ENCODE results near the gene LSMEM2.
"Not testable (repeated sequence)": the region's sequence is repeated elsewhere in the genome, so short reads cannot be mapped to it uniquely, and the experiment has no call there.

LSMEM2 gene
- long read RNA-seq, donor 1 = 0 reads
- long read RNA-seq, donor 2 = 0 reads
- long read RNA-seq, donor 3 = 0 reads
- long read RNA-seq, donor 4 = 0 reads
- long read RNA-seq, donor 5 = 0 reads
- long read RNA-seq, donor 6, partial matches to known transcripts = 0 of 1 reads
- long read RNA-seq, donor 6, other reads (novel, unspliced or antisense) = 0 of 1 reads
- long read RNA-seq, donor 7, partial matches to known transcripts = 39 of 59 reads
- long read RNA-seq, donor 7, other reads (novel, unspliced or antisense) = 20 of 59 reads
- long read RNA-seq, donor 8 = 0 reads

- no peak for DNase-seq
These were observed at the start of gene LSMEM2 for GRCh38 chr3:50278880-50279224. Gene LSMEM2, plus strand, starts transcription at chr3:50279087. Its CDS starts 27 bp downstream, at chr3:50279114.

GRCh38 chr3:50229490-50229889 lies 49.4 kb upstream of the LSMEM2 start:
- no peak for DNase-seq

- DNase-seq = no peak
These were observed 48.6 kb upstream of the LSMEM2 start for GRCh38 chr3:50230104-50230793.

GRCh38 chr3:50230794-50231125 lies 48.1 kb upstream of the LSMEM2 start:
- DNase-seq = no peak

GRCh38 chr3:50231581-50231980 lies 47.3 kb upstream of the LSMEM2 start:
- DNase-seq = no peak

GRCh38 chr3:50232303-50232702 lies 46.6 kb upstream of the LSMEM2 start:
- DNase-seq = no peak

- DNase-seq = no peak
These were observed 45.7 kb upstream of the LSMEM2 start for GRCh38 chr3:50233176-50233575.

GRCh38 chr3:50235716-50236483 lies 43.0 kb upstream of the LSMEM2 start, which contains the start of gene GNAI2:
Gene GNAI2, plus strand, starts transcription at chr3:50236204. Its CDS starts 132 bp downstream, at chr3:50236336.
- peak; percentile 90 for DNase-seq

GRCh38 chr3:50236484-50237132 lies 42.3 kb upstream of the LSMEM2 start:
- peak; percentile 54 for DNase-seq

- peak; percentile 52 for DNase-seq
These were observed 41.7 kb upstream of the LSMEM2 start for GRCh38 chr3:50237133-50237651.

- peak; percentile 76 for DNase-seq
These were observed 40.9 kb upstream of the LSMEM2 start for GRCh38 chr3:50237754-50238548.

- no peak for DNase-seq
These were observed 40.3 kb upstream of the LSMEM2 start for GRCh38 chr3:50238549-50239026.

GRCh38 chr3:50239649-50240048 lies 39.2 kb upstream of the LSMEM2 start:
- DNase-seq = no peak

- no peak for DNase-seq
These were observed 37.7 kb upstream of the LSMEM2 start for GRCh38 chr3:50241163-50241562.

- no peak for DNase-seq
These were observed 37.0 kb upstream of the LSMEM2 start for GRCh38 chr3:50241713-50242380.

- DNase-seq = no peak
These were observed 36.5 kb upstream of the LSMEM2 start for GRCh38 chr3:50242381-50242770.

- DNase-seq = no peak
These were observed 35.9 kb upstream of the LSMEM2 start for GRCh38 chr3:50242851-50243542.

- no peak for DNase-seq
These were observed 35.4 kb upstream of the LSMEM2 start for GRCh38 chr3:50243543-50243895.

GRCh38 chr3:50244813-50245212 lies 34.1 kb upstream of the LSMEM2 start:
- DNase-seq = not testable (repeated sequence)

- no peak for DNase-seq
These were observed 33.6 kb upstream of the LSMEM2 start for GRCh38 chr3:50245251-50245745.
